Stimulated activated CD4-positive, alpha-beta T cell treated with anti-CD3 and anti-CD28 coated beads, TNF-alpha, amount 100 ng/mL, for 48 hours (primary cell): Measurements from ENCODE around the gene HIVEP2.

ENCODE experiments used
- DNase-seq, 3 donors: peaks; one replicate each; pipeline ENCODE4 v3.0.0-alpha.2; 2020; ENCODE audit warnings: low read depth in 3 of 3

The HIVEP2 gene

DNA sequence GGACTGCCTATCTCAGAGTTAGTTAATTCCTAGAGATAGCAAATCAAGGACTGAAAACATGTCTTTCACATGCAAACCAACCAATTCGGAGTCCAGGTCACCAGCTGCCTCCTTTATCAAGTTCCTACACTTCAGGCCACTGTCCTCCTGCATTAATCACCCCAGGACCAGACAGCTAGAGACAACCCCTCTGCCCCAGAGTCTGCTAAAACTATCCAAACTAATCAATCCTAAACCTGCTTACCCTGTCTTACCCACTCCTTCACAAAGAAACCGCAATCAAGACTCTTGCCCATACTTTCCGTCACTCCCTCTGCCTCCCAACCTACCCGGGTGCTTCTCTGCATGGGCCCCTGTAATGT, 207.0 kb downstream of the HIVEP2 start:
- DNase-seq = no peak

DNA sequence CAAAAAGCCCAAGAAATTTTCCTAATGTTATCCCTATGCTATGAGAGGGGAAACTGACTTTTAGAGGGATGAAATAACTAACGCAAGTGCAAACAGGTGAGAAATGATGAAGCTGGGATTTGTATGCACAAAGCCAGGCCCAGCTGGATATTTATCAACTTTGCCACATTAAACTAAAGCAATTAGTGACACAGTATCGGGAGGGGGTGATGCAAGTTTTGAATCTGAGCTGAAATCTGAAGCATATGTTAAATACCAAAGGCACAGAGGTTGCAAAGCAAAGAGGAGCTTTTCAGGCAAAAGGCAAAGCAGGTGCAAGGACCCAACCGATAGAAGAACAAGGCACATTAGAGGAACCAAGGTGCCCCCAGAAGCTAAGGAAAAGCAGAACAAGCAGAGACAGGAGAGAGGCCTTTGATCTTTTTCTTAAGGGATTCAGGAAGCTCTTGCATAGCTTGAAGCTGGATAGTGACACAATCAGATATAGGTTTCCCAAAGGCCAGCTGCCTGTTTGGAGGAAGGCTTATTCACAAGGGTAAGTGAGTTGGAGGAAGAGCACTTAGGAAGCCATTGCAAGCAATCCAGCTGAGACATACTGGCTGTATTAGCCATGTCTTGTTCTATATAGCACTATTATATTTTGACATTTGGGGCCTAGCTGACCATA, 207.5 kb downstream of the HIVEP2 start:
- DNase-seq = no peak

DNA sequence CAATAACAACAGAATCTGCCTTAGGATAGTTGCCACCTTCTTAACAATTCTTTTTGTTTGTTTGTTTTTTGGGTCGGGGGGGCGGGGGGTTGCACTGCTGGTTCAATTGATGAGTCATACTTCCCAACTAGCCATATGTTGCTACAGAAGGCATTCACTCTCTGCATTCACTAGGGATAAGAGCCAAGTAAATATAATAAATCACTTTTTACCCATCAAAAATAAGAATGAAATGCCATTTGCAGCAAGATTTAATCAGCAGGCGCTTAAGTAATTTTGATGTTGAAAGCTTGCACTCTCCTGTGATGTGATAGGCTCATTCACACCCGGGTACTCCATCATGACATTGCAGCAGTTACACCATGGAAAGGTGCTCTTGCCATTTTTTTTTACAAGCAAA, 209.8 kb downstream of the HIVEP2 start:
- no peak for DNase-seq

DNA sequence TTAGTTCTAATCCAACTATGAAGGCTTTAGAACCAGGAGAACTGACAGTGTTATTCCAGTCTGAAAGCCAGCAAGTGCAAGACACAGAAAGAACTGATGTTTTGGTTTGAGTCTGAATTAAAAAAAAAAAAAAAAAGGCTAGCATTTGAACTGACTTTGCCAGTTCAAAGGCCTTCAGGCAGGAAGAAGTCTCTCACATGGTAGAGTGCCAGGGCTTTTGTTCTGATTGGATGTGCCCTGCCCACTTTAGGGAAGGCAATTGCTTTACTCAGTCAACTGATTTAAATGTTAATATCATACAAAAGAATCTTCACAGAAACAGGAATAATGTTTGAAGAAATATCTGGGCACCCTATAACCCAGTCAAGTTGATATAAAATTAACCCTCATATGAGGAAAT, 212.2 kb downstream of the HIVEP2 start:
- no peak for DNase-seq

DNA sequence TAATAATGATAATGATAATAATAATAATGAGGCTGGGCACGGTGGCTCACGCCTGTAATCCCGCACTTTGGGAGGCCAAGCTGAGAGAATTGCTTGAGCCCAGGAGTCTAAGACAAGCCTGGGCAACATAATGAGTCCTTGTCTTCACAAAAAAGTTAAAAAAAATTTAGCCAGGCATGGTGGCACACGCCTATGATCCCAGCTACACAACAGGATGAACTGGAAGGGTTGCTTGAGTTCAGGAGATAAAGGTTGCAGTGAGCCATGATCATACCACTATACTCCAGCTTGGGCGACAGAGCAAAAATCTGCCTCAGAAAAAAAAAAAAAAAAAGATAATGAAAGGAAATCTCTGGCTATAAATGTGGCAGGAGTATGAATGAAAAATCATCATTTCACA, 213.4 kb downstream of the HIVEP2 start:
- no peak for DNase-seq

DNA sequence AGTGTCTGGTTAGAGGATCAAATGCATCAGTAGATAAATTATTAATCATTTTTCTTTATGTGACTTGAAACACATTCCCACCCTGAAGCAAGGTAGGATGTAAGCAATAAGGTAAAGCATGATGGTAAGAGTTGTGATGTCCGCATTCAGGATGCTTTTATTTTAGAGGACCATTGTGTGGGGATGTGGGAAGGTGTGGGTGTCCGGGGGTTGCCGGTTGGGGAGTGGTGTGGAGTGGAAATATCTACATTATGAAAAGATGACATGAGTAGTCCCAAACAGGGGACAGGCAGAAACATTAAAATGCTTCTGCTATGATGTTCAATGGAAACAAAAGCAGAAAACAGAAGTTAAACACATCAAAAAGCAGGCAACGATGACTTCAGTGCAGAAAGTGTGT, 215.4 kb downstream of the HIVEP2 start:
- no peak for DNase-seq

DNA sequence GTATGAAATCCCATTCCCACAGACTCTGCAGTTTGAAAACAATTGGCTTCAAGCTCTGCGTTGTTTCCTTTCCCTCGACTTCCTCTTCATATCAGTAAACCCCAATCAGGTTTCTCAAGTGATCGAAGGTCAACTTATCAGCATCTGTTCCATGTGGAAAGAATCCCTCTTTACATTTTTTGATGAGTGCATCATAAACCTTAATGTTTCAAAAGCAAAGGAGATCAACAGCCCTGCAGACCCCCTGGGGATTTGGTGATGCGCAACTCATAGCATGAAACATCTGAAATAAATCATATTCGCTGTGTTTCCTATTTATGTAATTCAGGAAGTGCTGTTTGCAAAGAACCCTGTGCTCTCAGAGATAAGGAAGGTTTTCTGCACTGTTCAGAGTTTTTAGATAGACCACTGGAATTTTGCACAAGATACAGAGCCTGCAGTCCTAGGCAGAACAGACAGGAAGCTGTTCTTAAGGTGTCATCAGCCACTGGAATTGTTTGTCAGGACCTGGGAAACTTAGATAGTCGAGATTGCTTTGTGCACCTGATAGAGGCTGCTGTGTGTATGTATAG, 216.0 kb downstream of the HIVEP2 start:
- DNase-seq = no peak

DNA sequence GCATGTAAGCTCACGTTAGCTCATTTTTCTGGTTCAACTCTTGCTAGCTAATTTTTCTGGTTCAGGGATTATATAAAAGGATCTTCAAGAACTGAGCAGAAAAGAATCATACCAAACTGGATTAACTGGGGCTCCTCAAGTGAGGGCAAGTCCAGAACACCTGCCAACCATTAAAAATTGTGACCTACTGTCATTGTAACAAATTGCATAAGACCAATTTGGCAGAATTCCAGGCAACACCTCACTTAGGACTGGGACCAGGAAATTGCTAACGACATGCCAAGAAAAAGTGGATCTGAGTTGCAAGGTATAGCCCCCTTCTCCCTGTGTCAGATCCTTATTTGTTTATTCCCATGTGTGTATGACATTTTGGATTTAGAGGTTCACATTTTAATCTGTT, 216.6 kb downstream of the HIVEP2 start:
- no peak for DNase-seq

DNA sequence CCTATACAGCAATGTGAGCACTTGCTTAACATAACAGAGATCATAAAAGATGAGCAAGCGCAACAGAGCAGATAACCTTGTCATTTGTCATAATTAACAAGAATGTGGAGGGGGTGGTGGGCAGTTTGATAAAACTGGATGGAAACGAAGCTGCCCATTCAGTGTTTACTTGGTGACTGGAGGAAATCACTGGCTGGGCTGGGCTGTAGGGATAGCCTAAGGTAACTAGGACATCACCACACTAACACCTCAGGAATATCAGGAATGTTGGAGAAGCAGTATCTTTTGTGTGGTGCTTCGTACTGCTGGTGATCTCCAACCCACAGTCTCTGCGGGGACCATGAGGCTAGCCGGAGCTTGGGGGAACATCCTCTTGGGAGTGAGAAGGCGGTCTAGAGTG, 218.4 kb downstream of the HIVEP2 start:
- no peak for DNase-seq

DNA sequence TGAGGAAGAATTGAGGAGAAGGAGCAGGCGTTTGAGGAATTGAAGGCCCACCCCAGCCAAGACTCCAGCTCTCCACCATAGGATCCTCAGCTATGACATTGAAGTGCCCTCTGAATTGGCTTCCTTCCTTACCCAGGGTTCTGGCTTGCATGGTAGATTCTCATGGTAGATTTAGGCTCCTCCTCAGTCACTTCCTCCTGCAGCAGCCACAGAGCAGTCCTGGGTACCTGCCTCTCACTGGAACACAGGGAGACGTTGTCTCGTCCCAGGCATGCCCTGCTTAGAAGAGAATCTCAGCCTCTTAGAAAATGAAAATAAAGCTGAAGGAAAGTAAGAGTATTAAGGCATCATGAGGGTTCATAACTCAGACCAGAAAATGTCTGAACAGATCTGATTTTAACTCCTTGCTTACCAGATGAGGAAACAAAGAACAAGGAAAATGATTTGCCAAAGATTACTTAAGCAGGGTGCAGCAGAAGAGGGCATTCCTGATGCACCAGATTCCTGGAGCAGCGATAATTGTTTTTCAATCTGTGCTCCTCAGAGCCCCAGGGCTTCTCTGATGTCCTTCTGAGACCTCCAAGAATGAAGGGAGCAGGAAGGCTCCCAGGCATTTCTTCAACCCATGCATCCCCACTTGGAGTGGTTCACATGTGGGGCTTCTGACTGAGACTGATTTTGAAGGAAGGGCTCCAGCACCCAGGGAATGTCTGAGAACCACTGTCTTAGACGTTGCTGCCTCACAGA, 219.8 kb downstream of the HIVEP2 start:
- no peak for DNase-seq

DNA sequence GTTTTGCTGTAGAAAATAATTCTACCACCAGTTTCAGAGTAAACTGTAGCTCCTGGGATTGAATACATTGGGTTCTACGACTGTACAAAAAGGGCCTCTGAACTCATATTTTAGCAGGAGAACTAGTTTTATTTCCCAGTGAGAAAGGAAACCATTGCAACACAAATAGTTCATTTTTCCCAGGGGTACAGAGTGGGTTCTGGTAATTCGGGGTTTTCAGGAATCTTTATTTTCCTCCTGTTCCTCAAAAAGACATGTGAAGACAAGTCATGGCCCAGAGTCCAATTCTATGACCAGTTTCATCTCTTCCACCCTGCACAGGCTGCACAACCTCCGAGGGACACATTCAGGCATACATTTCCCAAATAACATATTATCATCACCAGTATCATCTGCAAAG, 222.1 kb downstream of the HIVEP2 start:
- DNase-seq = no peak

DNA sequence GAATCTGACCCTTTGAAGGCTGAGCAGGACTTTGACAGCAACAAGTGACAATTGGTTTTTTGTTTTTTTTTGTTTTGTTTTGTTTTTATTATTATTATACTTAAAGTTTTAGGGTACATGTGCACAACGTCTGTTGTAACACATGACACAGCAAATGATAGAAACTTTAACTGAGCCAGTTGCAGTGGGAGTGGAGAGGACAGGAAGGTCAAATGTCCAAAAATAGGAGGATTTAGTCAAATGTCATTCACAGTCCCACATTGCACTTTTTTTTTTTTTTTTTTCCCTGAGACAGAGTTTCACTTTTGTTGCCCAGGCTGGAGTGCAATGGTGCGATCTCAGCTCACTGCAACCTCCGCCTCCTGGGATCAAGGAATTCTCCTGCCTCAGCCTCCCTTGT, 223.0 kb downstream of the HIVEP2 start:
- DNase-seq = no peak

DNA sequence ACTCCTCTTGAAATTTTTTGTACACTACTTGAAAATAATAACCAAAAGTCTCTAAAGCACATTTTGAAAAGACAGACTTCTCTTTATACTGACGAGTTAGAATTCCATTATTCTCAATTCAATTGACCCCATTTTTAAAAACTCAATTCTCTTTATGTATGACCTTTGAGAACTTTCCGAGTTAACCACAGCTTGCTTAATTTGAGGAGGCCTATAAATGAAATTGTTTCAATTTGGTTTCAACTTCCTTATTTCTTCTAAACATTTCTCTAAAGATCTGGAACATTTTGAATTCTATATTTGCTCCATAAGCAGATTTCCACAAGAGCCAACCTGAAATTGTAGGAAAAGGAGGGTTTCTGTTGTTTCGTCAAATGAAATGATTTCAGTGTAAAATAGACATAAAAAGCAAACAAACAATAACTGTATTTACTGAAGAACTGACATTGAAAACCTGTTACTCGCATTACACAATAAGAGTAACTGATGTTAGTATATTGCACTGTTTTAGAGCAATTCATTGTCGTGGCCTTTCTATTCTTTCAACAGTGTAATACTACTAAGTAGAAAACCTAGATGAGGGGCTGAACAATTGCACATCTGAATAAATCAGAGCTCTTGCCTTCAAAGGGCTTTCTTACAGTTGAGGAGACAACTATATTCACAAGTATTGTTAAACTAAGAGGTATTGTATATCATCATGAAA, 223.6 kb downstream of the HIVEP2 start:
- no peak for DNase-seq

DNA sequence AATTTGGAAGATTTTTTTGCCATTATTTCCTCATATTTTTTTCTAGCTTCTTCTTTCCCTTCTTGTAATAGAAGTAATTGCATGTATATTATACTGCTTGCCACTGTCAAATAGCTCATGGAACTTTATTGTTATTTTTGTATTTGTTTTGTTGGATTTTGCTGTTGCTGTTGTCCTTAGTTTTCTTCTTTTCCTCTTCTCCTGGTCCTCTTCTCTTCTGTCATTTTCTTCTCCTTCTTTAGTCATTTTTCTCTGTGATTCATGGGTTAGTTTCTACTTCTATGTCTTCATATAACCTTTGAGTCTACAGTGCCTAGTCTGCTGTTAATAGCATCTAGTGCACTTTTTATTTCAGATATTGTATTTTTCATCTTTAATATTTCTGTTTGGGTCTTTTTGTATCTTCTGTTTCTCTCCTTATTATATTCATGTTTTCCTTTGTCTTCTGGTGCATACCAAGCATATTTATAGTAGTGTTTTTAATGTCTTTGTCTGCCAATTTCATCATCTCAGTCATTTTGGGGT, 226.2 kb downstream of the HIVEP2 start:
- no peak for DNase-seq

DNA sequence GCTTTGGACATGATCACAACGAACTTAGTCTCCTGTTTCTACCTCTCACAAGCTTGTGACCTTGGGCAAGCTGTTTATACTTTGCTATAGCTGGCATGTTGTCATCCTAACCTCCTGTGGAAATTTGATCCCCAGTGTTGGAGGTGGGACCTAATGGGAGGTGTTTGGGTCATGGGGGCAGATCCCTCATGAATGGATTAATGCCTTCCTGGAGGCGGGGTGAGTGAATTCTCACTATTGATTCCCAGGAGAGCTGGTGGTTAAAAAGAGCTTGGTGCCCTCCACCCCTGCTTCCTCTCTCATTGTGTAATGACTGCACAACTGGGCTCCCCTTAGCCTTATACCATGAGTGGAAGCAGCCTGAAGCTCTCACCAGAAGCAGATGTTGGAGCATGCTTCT, 228.9 kb downstream of the HIVEP2 start:
- DNase-seq = no peak

DNA sequence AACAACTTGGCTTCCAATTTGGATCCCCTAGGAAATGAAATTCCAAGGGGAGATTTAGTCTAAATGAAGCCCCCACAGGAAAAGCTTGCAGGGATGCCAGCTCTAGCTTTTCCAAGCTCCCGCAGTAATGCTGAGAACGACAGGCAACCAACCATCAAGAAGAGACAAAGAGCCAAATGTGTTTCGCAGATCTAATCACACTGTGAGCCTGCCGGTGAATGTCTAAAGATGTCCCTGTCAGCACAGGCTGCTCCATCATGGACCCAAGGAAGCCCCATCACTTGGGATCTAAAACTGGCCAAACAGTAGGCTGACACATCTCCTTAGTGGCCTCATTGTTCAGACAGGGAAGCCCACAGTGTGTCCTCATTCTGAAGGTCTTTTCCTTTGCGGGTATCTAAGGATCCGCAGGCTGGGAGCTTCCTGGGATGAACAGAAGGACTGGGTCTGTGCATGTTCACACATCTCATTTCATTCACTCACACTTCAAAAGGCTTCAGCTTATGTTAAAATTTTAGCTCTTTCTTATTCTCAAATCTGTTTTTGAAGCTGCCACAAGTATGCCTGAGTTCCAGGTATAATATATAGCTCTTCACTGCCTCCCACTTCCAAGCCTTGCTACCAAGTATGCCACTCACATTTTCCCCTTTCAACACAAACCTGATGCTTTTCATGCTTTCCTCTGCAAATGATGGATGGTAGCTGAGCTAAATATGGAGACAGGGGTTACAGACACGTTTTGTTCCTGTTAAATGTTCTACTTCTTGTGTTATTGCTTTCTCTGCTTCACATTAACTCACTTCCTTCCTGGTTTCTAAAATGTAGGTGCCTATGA, 229.8 kb downstream of the HIVEP2 start:
- no peak for DNase-seq

DNA sequence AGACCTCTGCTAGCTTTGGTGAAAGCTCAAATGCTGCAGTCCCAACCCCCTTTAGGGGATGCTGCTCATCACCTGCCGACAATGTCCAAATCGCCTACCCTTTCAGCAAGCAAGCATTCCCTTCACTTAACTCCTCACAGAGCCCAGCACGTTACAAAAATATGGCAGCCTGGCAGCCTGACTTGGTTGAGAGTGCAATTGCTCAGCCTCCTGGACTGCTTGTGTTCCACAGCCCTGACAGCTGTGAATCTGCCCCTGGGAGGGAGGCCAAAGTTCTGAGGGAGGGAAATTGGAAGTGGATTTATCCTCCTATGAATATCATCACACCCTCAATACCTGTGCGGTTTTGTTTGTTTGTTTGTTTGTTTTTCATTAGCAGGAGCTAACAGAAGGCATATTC, 231.0 kb downstream of the HIVEP2 start:
- DNase-seq = no peak

DNA sequence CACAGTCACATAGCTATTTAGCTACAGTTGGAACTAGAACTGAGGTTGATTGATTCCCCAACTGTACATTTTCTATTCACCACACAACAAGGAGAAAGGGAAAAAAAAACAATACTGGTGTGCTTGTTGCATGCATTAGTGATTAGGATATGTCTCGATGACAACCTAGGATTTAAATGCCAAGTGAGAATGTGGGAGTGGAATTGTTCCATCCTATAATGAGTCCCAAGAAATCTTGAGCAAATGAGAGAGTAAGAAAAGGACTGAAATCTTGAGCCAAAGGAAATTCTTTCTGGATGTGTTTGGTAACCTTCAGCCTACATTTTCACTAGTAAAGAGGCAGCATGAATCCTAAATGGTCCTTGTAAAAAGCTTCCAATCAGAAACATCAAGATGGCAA, 232.7 kb downstream of the HIVEP2 start:
- no peak for DNase-seq

DNA sequence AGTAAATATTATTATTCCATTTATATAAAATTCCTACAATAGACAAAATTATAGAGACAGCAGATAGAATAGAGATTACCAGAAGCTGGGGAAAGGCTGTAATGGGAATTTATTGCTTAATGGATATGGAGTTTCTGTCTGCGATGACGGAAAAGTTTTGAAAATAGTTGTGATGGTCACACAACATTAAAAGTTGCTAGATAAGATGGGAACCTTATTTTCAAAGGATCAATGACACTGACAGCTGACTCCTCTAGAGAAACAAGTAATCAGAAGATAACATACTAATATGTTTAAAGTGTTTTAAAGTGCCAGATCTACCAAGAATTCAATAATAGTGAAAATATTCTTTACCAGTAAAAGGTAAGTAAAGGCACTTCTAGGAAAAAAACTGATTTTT, 236.3 kb downstream of the HIVEP2 start:
- DNase-seq = no peak

DNA sequence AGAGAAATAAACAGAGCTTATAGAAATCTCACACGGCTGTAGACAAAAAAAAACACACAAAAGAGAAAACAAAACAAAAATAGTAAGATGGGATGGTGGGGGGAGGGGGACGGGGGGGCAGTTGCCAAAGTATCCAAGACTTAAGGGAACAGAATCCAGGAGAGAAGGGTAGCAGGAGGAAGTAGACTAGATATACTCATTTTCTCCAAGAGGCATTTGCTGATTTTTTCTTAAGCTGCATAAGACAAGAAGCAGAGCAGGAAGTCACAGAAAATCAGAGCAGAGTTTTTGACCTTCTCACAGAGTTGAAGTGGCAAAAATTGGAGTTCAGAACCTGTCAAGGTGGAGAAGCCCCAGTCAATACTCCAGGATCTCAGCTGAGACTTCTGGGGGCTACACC, 237.7 kb downstream of the HIVEP2 start:
- DNase-seq = no peak

DNA sequence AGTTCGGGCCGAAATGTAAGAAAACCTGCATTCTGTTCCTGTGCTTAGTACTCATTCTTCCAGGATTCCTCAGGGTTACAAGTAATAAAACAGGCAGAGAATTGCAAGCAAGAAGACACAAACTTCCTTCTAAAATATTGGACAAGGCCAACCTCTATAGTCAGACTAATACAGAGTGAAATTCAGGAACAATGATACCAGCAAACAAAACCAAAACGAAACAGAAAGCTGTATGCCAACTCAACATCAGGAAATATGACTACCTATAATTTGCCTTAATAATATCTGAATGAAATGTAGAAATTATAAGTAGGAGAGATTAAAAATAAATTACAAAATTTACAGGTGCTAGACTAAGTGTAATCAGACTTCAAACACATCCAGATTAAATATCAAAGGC, 238.8 kb downstream of the HIVEP2 start:
- no peak for DNase-seq

DNA sequence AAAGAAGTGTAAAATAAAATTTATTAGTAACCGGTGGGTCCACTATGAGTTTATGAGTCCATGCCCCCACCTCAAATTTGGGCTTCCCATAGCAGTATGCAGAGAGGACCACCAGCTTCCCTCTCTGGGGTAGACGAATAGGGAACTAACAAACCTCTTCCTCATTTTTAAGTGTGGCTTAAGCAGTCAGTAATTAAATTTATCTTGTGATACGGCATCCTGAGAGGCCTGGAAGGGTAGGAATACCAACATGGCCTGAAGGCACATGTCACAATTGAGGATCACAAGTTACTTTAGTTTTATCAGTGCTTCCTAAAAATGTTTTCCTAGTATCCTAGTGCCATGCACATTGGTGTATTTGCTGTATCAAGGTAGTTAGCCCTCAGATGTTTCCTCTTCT, 239.9 kb downstream of the HIVEP2 start:
- no peak for DNase-seq
